Cardiac fibroblast (primary cell): ENCODE results near the gene USH1G.
A peak's percentile ranks its signal among the peaks of the same experiment; 100 is the strongest.

Experiments
- DNase-seq, 2 donors: peaks; one replicate each; pipeline versions ENCODE4 v3.0.0 to v3.0.0-alpha.2; 2010; ENCODE audit warnings: low read depth in 2 of 2
- H3K4me3 ChIP-seq, 2 donors: replicated peaks in 1 of 2; 1 replicate in 1 of 2; 2 replicates in 1 of 2; pipeline ENCODE4 v1.5.1; 2011; ENCODE audit warnings: low read depth in 2 of 2, low read length in 2 of 2, mild to moderate bottlenecking in 2 of 2, moderate library complexity in 1 of 2
- TF ChIP-seq, protein P1 (sequence below): IDR thresholded peaks from one replicate; pipeline ENCODE4 v1.5.1; 2011; ENCODE audit warnings: low read depth, mild to moderate bottlenecking, low read length, inconsistent platforms

USH1G gene

DNA sequence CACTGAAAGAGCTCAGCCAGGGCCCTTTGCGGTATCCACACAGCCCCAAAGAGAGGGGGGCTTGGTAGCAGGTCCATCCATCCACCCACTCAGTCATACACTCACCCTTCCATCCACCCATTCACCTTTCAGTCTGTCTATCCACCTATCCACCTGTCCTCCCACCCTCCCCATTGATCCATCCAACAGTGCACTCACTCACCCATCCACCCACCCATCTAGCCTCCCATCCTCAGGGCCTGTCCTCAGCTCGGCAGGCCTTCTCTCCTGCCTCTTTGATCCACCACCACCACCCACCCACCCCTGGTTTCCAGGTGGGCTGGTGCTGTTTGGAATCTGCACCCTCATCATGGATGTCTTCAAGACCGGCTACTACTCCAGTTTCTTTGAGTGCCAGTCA lies 2.2 kb upstream of the USH1G start:
- DNase-seq = no peak
- TF ChIP-seq, protein P1, sequence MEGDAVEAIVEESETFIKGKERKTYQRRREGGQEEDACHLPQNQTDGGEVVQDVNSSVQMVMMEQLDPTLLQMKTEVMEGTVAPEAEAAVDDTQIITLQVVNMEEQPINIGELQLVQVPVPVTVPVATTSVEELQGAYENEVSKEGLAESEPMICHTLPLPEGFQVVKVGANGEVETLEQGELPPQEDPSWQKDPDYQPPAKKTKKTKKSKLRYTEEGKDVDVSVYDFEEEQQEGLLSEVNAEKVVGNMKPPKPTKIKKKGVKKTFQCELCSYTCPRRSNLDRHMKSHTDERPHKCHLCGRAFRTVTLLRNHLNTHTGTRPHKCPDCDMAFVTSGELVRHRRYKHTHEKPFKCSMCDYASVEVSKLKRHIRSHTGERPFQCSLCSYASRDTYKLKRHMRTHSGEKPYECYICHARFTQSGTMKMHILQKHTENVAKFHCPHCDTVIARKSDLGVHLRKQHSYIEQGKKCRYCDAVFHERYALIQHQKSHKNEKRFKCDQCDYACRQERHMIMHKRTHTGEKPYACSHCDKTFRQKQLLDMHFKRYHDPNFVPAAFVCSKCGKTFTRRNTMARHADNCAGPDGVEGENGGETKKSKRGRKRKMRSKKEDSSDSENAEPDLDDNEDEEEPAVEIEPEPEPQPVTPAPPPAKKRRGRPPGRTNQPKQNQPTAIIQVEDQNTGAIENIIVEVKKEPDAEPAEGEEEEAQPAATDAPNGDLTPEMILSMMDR = no peak
- no peak overlapping the region for H3K4me3 ChIP-seq

DNA sequence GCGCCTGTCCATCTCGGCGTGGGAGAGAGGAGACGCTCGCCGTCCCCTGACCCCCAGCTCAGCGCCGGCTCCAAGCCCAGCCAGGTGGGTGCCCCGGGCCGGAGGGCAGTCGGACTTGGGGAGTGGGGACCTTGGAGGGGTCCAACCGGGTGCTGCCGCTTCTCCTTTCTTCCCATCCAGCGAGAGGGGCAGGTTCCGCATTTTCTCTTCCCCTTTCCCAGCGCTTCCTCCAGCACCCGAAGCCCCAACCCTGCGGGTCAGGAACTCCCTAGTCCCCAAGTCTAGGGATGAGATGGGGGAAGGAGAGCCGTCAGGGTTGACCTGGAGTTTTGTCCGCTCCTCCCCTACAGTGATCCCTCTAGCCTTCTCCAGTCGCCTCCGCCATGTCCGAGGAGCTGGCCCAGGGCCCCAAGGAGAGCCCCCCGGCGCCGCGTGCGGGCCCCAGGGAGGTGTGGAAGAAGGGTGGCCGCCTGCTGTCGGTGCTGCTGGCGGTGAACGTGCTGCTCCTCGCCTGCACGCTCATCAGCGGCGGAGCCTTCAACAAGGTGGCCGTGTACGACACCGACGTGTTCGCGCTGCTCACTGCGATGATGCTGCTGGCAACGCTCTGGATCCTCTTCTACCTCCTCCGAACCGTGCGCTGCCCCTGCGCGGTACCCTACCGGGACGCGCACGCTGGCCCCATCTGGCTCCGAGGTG lies 1.3 kb upstream of the USH1G start, which contains the start of gene OTOP2:
TSS of gene OTOP2 (plus strand) at position 24 of the 699 bp plus-strand sequence. CDS start at position 384, 360 bp downstream.
- no peak for DNase-seq
- H3K4me3 ChIP-seq = peak within 1 kb of the TSS in 1 of 2 donors; percentile 22
- TF ChIP-seq, protein P1 = no peak

DNA sequence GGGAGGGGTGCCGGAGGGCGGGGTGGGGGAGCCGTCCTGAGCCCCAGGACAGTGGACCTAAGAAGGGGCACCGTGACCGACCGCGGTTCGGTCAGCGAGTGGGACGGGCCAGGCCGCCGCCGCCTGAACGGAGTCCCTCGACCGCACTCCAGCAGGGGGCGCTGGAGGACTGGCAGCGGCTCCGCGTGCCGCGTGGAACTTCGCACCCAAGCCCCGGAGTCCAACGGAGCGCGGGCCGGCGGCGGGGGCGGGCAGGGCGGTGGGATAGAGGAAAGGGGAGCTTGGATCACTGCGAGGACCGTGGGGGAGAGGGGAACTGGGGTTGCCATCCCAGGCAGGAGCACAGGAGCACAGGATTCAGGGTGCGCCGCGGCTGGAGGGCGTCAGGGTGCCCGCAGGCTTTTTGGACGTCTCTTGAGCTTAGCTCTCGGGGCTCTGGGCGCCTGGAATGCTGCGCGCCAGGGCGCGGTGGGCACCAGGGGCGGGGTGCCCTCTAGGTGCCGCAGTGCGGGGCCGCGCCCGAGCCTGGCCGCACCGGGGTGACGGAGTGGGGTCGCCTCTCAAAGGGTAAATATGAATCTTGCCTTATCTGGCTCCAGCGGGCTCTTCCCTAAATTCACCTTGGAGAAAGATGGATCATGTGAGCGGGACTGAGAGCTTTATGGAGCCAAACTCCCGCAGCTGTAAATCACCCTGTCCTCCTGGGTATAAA lies 639 bp upstream of the USH1G start:
- TF ChIP-seq, protein P1 = peak; percentile 58
- H3K4me3 ChIP-seq = no peak overlapping the region
- peak; percentile 48 to 52 for DNase-seq

DNA sequence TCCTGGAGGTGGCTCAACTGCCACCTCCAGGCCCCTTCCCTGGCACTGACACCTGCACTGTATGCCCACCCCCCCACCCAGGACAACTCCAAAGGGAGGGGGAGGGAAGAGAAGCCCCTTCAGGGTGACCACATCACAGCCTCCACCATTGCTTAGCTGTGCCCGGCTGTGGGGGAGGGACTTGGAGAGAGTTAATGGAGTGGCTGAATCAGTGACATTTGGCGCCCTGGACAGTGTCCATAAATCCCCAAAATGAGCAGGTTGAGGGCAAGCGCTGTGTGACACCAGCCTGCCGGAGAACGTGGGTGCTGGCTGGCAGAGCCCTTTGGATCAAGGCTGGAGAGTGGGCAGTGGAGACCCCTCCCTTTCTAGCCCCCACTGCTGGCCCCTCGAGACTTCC lies 883 bp downstream of the USH1G start:
- TF ChIP-seq, protein P1 = no peak
- no peak overlapping the region for H3K4me3 ChIP-seq
- DNase-seq = no peak

DNA sequence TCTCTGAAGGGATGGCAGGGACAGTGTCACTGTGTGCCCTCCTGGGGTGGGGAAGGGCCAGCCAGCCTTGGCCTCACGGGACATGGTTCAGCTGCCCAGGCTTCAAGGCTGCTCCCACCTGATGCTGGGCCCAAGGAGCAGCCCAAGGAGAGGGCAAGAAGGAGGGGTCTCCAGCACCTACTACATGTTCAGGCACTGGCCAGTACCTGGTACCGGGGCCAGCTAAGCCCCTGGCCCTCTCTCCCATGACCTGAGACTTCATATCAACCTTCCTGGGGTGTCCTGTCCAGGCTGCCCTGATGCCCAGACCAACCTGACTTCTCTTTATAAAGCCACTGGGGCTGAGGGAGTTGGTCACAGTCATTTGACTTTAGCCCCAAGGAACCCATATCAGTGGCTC lies 1.3 kb downstream of the USH1G start:
- no peak for DNase-seq
- TF ChIP-seq, protein P1 = no peak
- H3K4me3 ChIP-seq = no peak overlapping the region

DNA sequence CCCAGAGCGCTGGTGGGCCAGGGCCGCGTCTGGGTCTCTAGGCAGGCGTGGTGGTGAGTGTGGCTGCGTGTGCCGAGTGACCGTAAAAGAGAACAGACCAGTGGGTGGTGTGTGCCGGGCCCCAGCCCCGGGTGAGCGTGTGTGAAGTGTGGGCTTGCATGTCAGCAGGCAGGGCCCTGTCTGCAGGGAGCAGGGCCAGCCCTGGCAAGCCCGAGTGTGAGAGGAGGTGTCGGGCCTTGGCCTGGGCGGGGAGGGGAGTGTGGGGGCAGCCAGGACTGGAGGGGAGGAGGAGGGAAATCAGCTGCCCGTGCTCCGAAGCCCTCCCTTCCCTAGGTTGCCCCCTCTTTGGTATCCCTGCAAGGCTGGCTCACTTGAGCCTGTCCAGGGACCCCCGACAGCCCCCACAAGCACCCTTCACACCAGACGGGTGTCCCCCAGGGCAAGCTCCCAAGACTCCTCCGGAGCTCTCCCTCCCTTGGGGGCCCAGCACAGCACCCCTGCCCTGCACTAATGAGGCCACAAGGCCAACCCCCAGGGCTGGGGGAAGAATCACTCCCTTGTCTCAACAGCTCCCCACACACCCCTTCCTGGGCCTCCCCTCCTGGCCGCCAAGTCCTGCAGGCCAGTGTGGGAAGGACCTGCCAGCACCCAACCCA lies 1.9 kb downstream of the USH1G start:
- no peak overlapping the region for H3K4me3 ChIP-seq
- DNase-seq = no peak
- TF ChIP-seq, protein P1 = no peak
